Epithelial cell of proximal tubule (primary cell): ENCODE data around the gene MED7. TPM values are rescaled to one million over a fixed set of nuclear protein-coding genes. Genes with fewer than 3 reads are reported as not detected.

Source experiments
- DNase-seq: peaks from one replicate; pipeline ENCODE4 v3.0.0-alpha.2; 2011; ENCODE audit warnings: low read depth
- H3K4me3 ChIP-seq: 2 replicates; pipeline ENCODE4 v1.5.1; 2011; ENCODE audit warnings: low read depth, mild to moderate bottlenecking, low read length
- total RNA-seq: library from RNA; depleted of rRNA; stranded (reverse); fragments of >200 nt; gene quantifications from 2 replicates; pipeline ENCODE4 v1.2.3, GENCODE V29; 2015
- TF ChIP-seq, protein P1 (sequence below): conservative IDR thresholded peaks from 2 replicates; pipeline ENCODE4 v1.5.1; 2012; ENCODE audit warnings: low read depth, mild to moderate bottlenecking, low read length

Gene MED7
- total RNA-seq, 1 donor from 2014 or later = 20.5 TPM

GRCh38 chr5:157107508-157107907, 35.2 kb downstream of the MED7 start:
- peak overlapping the region; percentile 42 for H3K4me3 ChIP-seq
- TF ChIP-seq, protein P1, sequence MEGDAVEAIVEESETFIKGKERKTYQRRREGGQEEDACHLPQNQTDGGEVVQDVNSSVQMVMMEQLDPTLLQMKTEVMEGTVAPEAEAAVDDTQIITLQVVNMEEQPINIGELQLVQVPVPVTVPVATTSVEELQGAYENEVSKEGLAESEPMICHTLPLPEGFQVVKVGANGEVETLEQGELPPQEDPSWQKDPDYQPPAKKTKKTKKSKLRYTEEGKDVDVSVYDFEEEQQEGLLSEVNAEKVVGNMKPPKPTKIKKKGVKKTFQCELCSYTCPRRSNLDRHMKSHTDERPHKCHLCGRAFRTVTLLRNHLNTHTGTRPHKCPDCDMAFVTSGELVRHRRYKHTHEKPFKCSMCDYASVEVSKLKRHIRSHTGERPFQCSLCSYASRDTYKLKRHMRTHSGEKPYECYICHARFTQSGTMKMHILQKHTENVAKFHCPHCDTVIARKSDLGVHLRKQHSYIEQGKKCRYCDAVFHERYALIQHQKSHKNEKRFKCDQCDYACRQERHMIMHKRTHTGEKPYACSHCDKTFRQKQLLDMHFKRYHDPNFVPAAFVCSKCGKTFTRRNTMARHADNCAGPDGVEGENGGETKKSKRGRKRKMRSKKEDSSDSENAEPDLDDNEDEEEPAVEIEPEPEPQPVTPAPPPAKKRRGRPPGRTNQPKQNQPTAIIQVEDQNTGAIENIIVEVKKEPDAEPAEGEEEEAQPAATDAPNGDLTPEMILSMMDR = no peak
- no peak for DNase-seq

DNA sequence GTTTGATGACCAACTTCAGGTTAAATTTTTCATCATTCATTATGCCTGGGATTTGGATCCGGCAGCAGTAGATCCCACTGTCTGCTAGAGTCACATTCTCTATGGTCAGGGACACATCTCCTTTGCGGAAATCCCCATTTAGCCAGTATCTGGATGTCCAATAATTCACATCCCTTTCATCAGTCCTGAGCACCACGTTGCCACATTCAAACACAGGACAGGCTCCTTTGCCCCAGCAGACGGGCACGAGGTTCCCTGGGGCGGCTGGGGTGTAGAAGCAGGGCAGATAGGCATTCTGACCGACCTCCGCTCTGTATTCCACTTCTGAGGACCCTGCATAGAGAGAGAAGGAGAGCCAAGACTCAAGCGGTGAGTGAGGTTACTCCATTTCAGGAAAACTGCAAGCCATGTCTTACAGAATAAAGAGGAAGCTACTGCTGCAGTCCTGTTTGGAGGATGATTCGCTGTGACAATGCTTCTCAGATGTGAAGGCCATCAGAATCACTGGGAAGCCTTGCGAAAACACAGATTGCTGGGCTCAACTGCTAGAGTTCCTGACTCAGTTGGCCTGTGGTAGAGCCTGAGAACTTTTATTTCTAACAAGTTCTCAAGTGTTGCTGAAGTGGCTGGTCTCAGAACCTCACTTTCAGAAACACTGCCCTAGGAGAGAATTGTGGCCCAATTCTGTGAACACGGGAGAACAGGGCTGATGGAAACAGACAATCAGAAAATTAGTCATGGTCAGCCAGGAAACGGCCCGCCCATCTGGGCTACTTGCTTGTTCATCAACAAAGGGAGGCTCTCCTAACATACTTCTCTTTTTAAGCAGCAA, 35.8 kb downstream of the MED7 start:
- DNase-seq = no peak
- peak overlapping the region; percentile 42 for H3K4me3 ChIP-seq
- TF ChIP-seq, protein P1 = no peak

DNA sequence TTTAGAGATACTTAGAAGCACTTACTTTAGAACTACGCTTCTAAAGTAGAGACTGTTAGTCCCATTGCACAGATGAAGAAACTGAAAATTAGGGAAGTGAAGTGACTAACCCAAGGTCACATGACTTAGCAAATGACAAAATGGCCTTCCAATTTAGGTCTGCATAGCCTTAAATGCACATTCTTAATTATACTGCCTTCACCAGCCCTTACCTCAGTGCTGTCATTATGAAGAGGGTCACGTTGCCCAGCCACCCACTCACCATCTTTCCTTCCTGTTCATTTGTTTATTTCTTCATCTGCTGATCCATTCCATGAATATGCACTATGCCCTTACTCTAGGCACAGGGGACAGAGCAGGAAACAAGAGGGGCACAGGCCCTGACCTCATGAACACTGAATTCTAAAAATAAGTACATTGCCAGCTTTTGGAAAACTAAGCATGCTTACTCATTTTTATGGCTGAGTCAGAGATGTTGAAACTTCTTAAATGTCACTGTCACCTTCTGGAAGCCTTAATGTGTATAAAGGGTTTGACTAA, 42.5 kb downstream of the MED7 start:
- TF ChIP-seq, protein P1 = no peak
- no peak overlapping the region for H3K4me3 ChIP-seq
- no peak for DNase-seq

GRCh38 chr5:157088342-157088990, 54.2 kb downstream of the MED7 start:
- DNase-seq = no peak
- no peak overlapping the region for H3K4me3 ChIP-seq
- TF ChIP-seq, protein P1 = no peak

Other genes with a start within 250 kb of the MED7 start
- gene TIMD4, start 179.6 kb downstream of the MED7 start, total RNA-seq = 0.17 TPM in 1 of 2 replicates, not detected in the other
- 11.4 and 25.8 TPM in 2 replicates for gene HAVCR1, start 83.7 kb downstream of the MED7 start, total RNA-seq
- gene HAVCR2, start 33.8 kb downstream of the MED7 start, total RNA-seq = 0.12 TPM in 1 of 2 replicates, not detected in the other
- gene GARIN3, start 23.4 kb upstream of the MED7 start, total RNA-seq = not detected in 2 replicates
- gene ITK, start 38.0 kb upstream of the MED7 start, total RNA-seq = 0.29 TPM in 1 of 2 replicates, not detected in the other
- gene CYFIP2, start 123.3 kb upstream of the MED7 start, total RNA-seq = 56.5 and 59.2 TPM in 2 replicates